Adrenal gland (tissue), 5 donors: ENCODE data around the gene TEAD3.

Source experiments
- POLR2A ChIP-seq, 2 donors: fragments of 450-650 bp; IDR thresholded peaks; one replicate each; pipeline ENCODE4 v1.6.1; 2017; ENCODE audit warnings: antibody characterized with exemption in 2 of 2, mild to moderate bottlenecking in 2 of 2, moderate library complexity in 1 of 2
- TF ChIP-seq, protein P1 (sequence below), 6 experiments: fragments of 450-650 bp in 4 of 6; fragments of 200-600 bp in 2 of 6; sonication (generic) in 1 of 6; IDR thresholded peaks; 1 replicate in 5 of 6; 2 replicates in 1 of 6; pipeline versions ENCODE4 v1.5.1 to v1.8.0; 2016 to 2021; ENCODE audit warnings: antibody characterized with exemption in 6 of 6, mild to moderate bottlenecking in 2 of 6, moderate library complexity in 1 of 6
- donor health status: DM: no; HTN: no; CAD: no.

DNA sequence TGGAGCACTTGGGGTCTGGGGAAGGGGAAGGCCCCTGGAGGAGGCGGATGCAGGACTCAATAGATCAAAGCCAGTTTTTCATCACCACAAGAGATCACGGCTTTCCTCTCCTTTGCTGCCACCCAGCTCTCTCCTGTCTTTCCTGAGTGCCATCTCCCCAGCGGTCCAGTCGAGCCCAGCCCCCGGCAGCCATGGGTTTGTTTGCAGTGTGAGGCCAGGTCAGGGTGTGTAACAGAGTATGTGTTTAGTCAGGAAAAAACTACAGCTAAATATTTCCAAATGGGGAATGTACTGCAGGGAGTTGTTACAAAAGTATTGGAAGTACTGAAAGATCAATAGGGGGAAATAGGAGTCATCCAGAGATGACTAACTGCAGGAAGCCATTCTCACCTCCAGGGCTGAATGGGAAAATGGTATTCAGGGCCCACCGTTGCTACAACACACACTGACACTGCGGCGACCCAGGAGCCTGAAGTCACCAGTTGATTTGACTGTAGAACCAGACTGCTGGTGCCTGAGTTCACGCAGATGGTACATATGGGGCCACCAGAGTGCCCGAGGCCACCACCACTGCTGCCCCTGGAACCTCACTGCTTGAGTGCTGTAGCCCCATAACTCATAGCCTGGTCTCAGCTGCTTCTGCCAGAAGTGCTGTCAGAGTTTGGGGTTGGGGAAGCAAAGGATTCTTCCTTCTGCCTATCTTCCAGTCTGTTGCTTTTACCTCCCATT, 68.3 kb downstream of the TEAD3 start:
- TF ChIP-seq POLR2A (IDR thresholded peaks at IDR 0.05) = no peak
- TF ChIP-seq, protein P1, sequence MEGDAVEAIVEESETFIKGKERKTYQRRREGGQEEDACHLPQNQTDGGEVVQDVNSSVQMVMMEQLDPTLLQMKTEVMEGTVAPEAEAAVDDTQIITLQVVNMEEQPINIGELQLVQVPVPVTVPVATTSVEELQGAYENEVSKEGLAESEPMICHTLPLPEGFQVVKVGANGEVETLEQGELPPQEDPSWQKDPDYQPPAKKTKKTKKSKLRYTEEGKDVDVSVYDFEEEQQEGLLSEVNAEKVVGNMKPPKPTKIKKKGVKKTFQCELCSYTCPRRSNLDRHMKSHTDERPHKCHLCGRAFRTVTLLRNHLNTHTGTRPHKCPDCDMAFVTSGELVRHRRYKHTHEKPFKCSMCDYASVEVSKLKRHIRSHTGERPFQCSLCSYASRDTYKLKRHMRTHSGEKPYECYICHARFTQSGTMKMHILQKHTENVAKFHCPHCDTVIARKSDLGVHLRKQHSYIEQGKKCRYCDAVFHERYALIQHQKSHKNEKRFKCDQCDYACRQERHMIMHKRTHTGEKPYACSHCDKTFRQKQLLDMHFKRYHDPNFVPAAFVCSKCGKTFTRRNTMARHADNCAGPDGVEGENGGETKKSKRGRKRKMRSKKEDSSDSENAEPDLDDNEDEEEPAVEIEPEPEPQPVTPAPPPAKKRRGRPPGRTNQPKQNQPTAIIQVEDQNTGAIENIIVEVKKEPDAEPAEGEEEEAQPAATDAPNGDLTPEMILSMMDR (IDR thresholded peaks at IDR 0.05) = no peak
